ENCODE results near the gene SYT10. TPM values are rescaled to one million over a fixed set of nuclear protein-coding genes. Genes with fewer than 3 reads are reported as not detected.
"Not testable (repeated sequence)": the region's sequence is repeated elsewhere in the genome, so short reads cannot be mapped to it uniquely, and the experiment has no call there.

SYT10 gene
- total and polyA plus RNA-seq, 4 donors: 0.30 TPM; not detected in 3

GRCh38 chr12:33412410-33412809 lies 27.2 kb downstream of the SYT10 start:
- H3K27ac ChIP-seq (ENCODE audit: low read depth in 1 of 2, low read length in 2 of 2); H3K9me3 ChIP-seq (ENCODE audit: control insufficient read depth, low read length); H3K4me1 ChIP-seq (ENCODE audit: control insufficient read depth in 1 of 2, insufficient read depth in 2 of 2, low read length in 2 of 2); H3K4me3 ChIP-seq (ENCODE audit: low read length in 2 of 2); H3K36me3 ChIP-seq (ENCODE audit: control insufficient read depth in 1 of 2, insufficient read depth in 2 of 2, low read length in 1 of 2); ATAC-seq (ENCODE audit: low FRiP score); DNase-seq; intact Hi-C loops (cut with DNase I); H3K27me3 ChIP-seq (ENCODE audit: control insufficient read depth in 1 of 2, insufficient read depth in 2 of 2, low read length in 1 of 2): not testable (repeated sequence)
- WGBS, 2 donors: 83 to 85% methylated on average over 6 of the region's 6 CpGs

DNA sequence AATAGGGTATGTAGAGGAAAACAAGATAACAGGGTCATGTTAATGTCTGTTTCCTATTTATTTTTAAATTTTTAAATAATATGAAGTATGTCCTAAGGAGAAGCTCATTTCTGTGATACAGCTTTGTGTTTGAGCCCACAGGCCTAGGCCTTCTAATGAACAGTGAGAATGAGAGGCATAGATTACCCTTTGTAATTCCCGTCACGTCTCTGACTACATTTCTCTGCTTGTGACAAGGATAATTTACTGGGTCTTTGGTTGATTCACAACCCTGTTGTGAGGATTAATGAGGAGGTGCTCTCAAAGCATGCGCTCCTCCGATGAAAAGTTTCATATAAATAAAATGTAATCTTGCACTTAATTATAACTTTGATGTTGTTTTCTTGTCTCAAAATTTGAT lies 56.1 kb downstream of the SYT10 start:
- Histone ChIP-seq H3K4me3 (ENCODE audit: low read length in 2 of 2) (no peak overlapping the region), H3K9me3 (ENCODE audit: control insufficient read depth, low read length) (no peaks in the 10 kb centered on the region), H3K4me1 (ENCODE audit: control insufficient read depth in 1 of 2, insufficient read depth in 2 of 2, low read length in 2 of 2) (no peaks in the 10 kb centered on the region), H3K27me3 (ENCODE audit: control insufficient read depth in 1 of 2, insufficient read depth in 2 of 2, low read length in 1 of 2) (no peaks in the 10 kb centered on the region), H3K36me3 (ENCODE audit: control insufficient read depth in 1 of 2, insufficient read depth in 2 of 2, low read length in 1 of 2) (no peaks in the 10 kb centered on the region), H3K27ac (ENCODE audit: low read depth in 1 of 2, low read length in 2 of 2) (no peak overlapping the region)
- DNase-seq: no peak
- no peak for ATAC-seq (ENCODE audit: low FRiP score)
- intact Hi-C loops (cut with DNase I): no loop called here
- WGBS, 2 donors: 73 to 78% methylated on average over 4 of the region's 4 CpGs

GRCh38 chr12:33376153-33376552 lies 63.5 kb downstream of the SYT10 start:
- intact Hi-C loops (cut with DNase I): no loop called here
- ATAC-seq (ENCODE audit: low FRiP score) (no peak), DNase-seq (no peak)
- no peaks in the 10 kb centered on the region for H3K9me3 ChIP-seq (ENCODE audit: control insufficient read depth, low read length)
- H3K27ac ChIP-seq (ENCODE audit: low read depth in 1 of 2, low read length in 2 of 2): no peak overlapping the region
- H3K27me3 ChIP-seq (ENCODE audit: control insufficient read depth in 1 of 2, insufficient read depth in 2 of 2, low read length in 1 of 2): no peaks in the 10 kb centered on the region
- no peak overlapping the region for H3K4me3 ChIP-seq (ENCODE audit: low read length in 2 of 2)
- WGBS, 2 donors: 52 to 68% methylated on average over 1 of the region's 1 CpG
- no peaks in the 10 kb centered on the region for H3K4me1 ChIP-seq (ENCODE audit: control insufficient read depth in 1 of 2, insufficient read depth in 2 of 2, low read length in 2 of 2)
- H3K36me3 ChIP-seq (ENCODE audit: control insufficient read depth in 1 of 2, insufficient read depth in 2 of 2, low read length in 1 of 2): no peaks in the 10 kb centered on the region

DNA sequence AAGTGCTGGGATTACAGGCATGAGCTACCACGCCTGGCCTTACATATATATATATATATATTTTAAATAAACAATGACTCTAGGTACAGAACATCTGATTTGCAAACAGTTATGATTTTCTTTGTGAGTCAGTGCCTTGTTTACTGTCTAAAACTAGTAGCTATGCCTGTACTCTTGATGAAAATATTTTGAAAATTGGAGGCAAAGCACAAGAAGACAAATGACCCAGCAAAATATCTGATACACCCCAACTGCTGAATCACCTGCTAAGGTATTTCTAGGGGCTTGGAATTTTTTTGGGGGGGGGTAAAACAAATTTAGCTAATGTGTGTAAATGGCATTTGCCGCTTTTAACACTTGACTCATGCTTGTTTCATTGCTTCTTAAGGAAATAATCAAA lies 69.3 kb downstream of the SYT10 start:
- Histone ChIP-seq H3K9me3 (ENCODE audit: control insufficient read depth, low read length) (no peaks in the 10 kb centered on the region), H3K27me3 (ENCODE audit: control insufficient read depth in 1 of 2, insufficient read depth in 2 of 2, low read length in 1 of 2) (no peaks in the 10 kb centered on the region), H3K4me1 (ENCODE audit: control insufficient read depth in 1 of 2, insufficient read depth in 2 of 2, low read length in 2 of 2) (no peaks in the 10 kb centered on the region), H3K36me3 (ENCODE audit: control insufficient read depth in 1 of 2, insufficient read depth in 2 of 2, low read length in 1 of 2) (no peaks in the 10 kb centered on the region), H3K4me3 (ENCODE audit: low read length in 2 of 2) (no peak overlapping the region), H3K27ac (ENCODE audit: low read depth in 1 of 2, low read length in 2 of 2) (no peak overlapping the region)
- intact Hi-C loops (cut with DNase I): no loop called here
- DNase-seq (no peak), ATAC-seq (ENCODE audit: low FRiP score) (no peak)
- 65 to 66% methylated on average over 2 of the region's 2 CpGs for WGBS, 2 donors

DNA sequence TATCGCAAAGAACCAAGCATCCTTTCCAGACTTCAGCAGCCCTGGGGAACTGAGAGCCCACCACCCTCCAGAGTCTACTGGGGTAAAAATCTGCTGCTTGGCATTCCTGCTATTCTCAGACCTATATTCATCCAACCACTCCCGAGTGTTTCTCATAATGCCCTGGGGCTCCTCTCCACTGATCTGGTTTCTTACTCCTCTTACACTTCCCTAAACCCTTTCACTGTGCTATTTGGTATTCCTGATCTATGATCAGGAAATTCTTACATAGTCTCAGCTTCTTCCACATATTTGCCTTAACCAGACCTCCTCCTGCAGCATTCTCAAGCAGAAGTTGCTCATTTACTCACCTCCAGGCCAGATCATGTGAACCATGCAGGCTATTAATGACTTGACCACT lies 82.4 kb downstream of the SYT10 start:
- intact Hi-C loops (cut with DNase I): no loop called here
- WGBS, 2 donors: 47 to 54% methylated on average over 2 of the region's 2 CpGs

GRCh38 chr12:33349791-33350190 lies 89.8 kb downstream of the SYT10 start:
- intact Hi-C loops (cut with DNase I): no loop called here
- DNase-seq (no peak), ATAC-seq (ENCODE audit: low FRiP score) (no peak)
- Histone ChIP-seq H3K4me3 (ENCODE audit: low read length in 2 of 2) (no peak overlapping the region), H3K9me3 (ENCODE audit: control insufficient read depth, low read length) (no peaks in the 10 kb centered on the region), H3K27me3 (ENCODE audit: control insufficient read depth in 1 of 2, insufficient read depth in 2 of 2, low read length in 1 of 2) (no peaks in the 10 kb centered on the region), H3K4me1 (ENCODE audit: control insufficient read depth in 1 of 2, insufficient read depth in 2 of 2, low read length in 2 of 2) (no peaks in the 10 kb centered on the region), H3K36me3 (ENCODE audit: control insufficient read depth in 1 of 2, insufficient read depth in 2 of 2, low read length in 1 of 2) (no peaks in the 10 kb centered on the region), H3K27ac (ENCODE audit: low read depth in 1 of 2, low read length in 2 of 2) (no peak overlapping the region)

More for the DNA sequence above, 82.4 kb downstream of the SYT10 start:
- ATAC-seq (ENCODE audit: low FRiP score) (no peak), DNase-seq (no peak)
- Histone ChIP-seq H3K4me3 (ENCODE audit: low read length in 2 of 2) (no peak overlapping the region), H3K4me1 (ENCODE audit: control insufficient read depth in 1 of 2, insufficient read depth in 2 of 2, low read length in 2 of 2) (no peaks in the 10 kb centered on the region), H3K36me3 (ENCODE audit: control insufficient read depth in 1 of 2, insufficient read depth in 2 of 2, low read length in 1 of 2) (no peaks in the 10 kb centered on the region), H3K9me3 (ENCODE audit: control insufficient read depth, low read length) (no peaks in the 10 kb centered on the region), H3K27ac (ENCODE audit: low read depth in 1 of 2, low read length in 2 of 2) (no peak overlapping the region), H3K27me3 (ENCODE audit: control insufficient read depth in 1 of 2, insufficient read depth in 2 of 2, low read length in 1 of 2) (no peaks in the 10 kb centered on the region)

DNA sequence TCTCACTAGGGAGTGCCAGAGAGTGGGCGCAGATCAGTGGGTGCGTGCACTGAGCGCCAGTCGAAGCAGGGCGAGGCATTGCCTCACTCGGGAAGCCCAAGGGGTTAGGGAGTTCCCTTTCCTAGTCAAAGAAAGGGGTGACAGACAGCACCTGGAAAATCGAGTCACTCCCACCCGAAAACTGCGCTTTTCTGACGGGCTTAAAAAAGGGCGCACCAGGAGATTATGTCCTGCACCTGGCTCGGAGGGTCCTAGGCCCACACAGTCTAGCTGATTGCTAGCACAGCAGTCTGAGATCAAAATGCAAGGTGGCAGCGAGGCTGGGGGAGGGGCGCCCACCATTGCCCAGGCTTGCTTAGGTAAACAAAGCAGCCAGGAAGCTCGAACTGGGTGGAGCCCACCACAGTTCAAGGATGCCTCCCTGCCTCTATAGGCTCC lies 107.6 kb downstream of the SYT10 start:
- H3K4me1 ChIP-seq (ENCODE audit: control insufficient read depth in 1 of 2, insufficient read depth in 2 of 2, low read length in 2 of 2); ATAC-seq (ENCODE audit: low FRiP score); H3K4me3 ChIP-seq (ENCODE audit: low read length in 2 of 2); H3K27me3 ChIP-seq (ENCODE audit: control insufficient read depth in 1 of 2, insufficient read depth in 2 of 2, low read length in 1 of 2); H3K27ac ChIP-seq (ENCODE audit: low read depth in 1 of 2, low read length in 2 of 2); H3K9me3 ChIP-seq (ENCODE audit: control insufficient read depth, low read length); intact Hi-C loops (cut with DNase I); DNase-seq; H3K36me3 ChIP-seq (ENCODE audit: control insufficient read depth in 1 of 2, insufficient read depth in 2 of 2, low read length in 1 of 2): not testable (repeated sequence)
- 84 to 87% methylated on average over 15 of the region's 15 CpGs for WGBS, 2 donors

DNA sequence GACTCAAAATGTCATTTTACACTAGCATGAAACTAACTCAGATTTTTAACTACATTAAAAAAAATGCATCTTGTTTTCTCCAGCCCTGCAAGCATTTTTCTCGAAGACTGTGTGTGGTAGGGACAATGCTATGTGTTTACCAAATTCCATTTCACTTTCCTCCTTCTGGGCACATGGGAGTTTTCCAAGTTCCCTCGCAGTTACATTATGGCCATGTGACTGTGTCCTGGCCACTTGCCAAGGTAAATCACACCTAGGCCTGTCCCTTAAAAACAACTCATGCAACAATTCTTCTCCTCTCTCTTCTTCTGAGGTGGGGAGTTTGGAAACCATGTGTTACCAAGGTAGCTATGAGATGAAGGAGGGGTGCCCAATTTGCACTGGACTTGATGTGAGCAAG lies 108.7 kb downstream of the SYT10 start:
- intact Hi-C loops (cut with DNase I): no loop called here
- H3K4me1 ChIP-seq (ENCODE audit: control insufficient read depth in 1 of 2, insufficient read depth in 2 of 2, low read length in 2 of 2): no peaks in the 10 kb centered on the region
- no peaks in the 10 kb centered on the region for H3K36me3 ChIP-seq (ENCODE audit: control insufficient read depth in 1 of 2, insufficient read depth in 2 of 2, low read length in 1 of 2)
- no peak overlapping the region for H3K27ac ChIP-seq (ENCODE audit: low read depth in 1 of 2, low read length in 2 of 2)
- no peak for DNase-seq
- WGBS, 2 donors: 54 to 58% methylated on average over 2 of the region's 2 CpGs
- H3K27me3 ChIP-seq (ENCODE audit: control insufficient read depth in 1 of 2, insufficient read depth in 2 of 2, low read length in 1 of 2): no peaks in the 10 kb centered on the region
- H3K4me3 ChIP-seq (ENCODE audit: low read length in 2 of 2): no peak overlapping the region
- H3K9me3 ChIP-seq (ENCODE audit: control insufficient read depth, low read length): no peaks in the 10 kb centered on the region
- no peak for ATAC-seq (ENCODE audit: low FRiP score)

All from aorta (tissue), 5 donors.